ENCODE measurements around the gene AP5S1. TPM values are rescaled to one million over a fixed set of nuclear protein-coding genes. Genes with fewer than 3 reads are reported as not detected.
A peak's percentile ranks its signal among the peaks of the same experiment; 100 is the strongest.

AP5S1 gene
- total RNA-seq, 1 donor, result 17.7 TPM

GRCh38 chr20:3781153-3781910 lies 39.0 kb upstream of the AP5S1 start, which contains the start of gene SPEF1:
Gene SPEF1, minus strand, starts transcription at chr20:3781448. Its CDS starts 161 bp downstream, at chr20:3781287.
- peak within 1 kb of the TSS; percentile 48 for H3K4me3 ChIP-seq (ENCODE audit: low read depth, low read length)
- TF ChIP-seq CTCF (IDR thresholded peaks at IDR 0.05; ENCODE audit: insufficient read depth, low read depth, low read length), result peak; percentile 52
- peak; percentile 94 for DNase-seq (ENCODE audit: low read depth)

- no peak overlapping the region for H3K4me3 ChIP-seq (ENCODE audit: low read depth, low read length)
- no peak for DNase-seq (ENCODE audit: low read depth)
- TF ChIP-seq CTCF (IDR thresholded peaks at IDR 0.05; ENCODE audit: insufficient read depth, low read depth, low read length), result no peak
Observed at GRCh38 chr20:3782597-3782996, 37.8 kb upstream of the AP5S1 start.

GRCh38 chr20:3783068-3783489 lies 37.3 kb upstream of the AP5S1 start:
- no peak for DNase-seq (ENCODE audit: low read depth)
- no peak overlapping the region for H3K4me3 ChIP-seq (ENCODE audit: low read depth, low read length)
- no peak for TF ChIP-seq CTCF (IDR thresholded peaks at IDR 0.05; ENCODE audit: insufficient read depth, low read depth, low read length)

DNA sequence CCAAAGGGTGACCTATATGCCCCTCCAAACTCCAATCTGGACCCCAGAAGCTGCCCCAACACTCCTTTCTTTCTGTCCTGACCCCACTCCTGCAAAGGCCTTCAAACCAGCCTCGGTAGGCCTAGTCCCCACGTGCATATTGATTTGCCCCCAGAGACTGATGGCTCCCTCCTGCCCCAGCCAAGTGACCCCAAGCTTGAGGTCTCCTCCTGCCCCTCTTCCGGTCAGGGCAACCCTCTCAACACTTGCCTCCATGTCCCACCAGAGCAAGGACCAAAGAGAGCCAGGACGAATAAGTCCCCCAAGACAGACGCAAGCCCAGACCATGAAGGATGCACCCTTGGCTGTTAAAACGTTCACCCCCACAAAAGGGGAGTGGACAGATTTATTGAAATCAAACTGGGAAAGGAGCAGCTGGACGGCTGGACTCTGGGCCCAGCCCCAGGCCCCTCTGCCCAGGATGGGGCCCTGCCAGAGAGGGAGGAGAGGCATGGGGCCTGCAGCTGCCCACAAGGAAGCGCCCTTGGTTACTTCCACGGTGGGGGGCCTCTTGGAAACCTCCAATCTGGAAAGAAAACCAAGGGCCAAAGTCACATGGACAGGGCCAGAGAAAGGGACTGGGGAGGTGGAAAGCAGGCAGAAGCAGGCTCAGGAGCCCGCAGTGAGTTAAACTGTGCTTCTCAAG lies 36.7 kb upstream of the AP5S1 start:
- TF ChIP-seq CTCF (IDR thresholded peaks at IDR 0.05; ENCODE audit: insufficient read depth, low read depth, low read length), result no peak
- no peak overlapping the region for H3K4me3 ChIP-seq (ENCODE audit: low read depth, low read length)
- DNase-seq (ENCODE audit: low read depth), result no peak

- peak overlapping the region; percentile 74 for H3K4me3 ChIP-seq (ENCODE audit: low read depth, low read length)
- TF ChIP-seq CTCF (IDR thresholded peaks at IDR 0.05; ENCODE audit: insufficient read depth, low read depth, low read length), result no peak
- DNase-seq (ENCODE audit: low read depth), result no peak
Observed at GRCh38 chr20:3784216-3784853, 36.0 kb upstream of the AP5S1 start.

GRCh38 chr20:3784863-3785239 lies 35.5 kb upstream of the AP5S1 start:
- no peak for DNase-seq (ENCODE audit: low read depth)
- TF ChIP-seq CTCF (IDR thresholded peaks at IDR 0.05; ENCODE audit: insufficient read depth, low read depth, low read length), result no peak
- peak overlapping the region; percentile 74 for H3K4me3 ChIP-seq (ENCODE audit: low read depth, low read length)
